ENCODE data around the gene TBRG1.

The TBRG1 gene

GRCh38 chr11:124591430-124591829, 31.2 kb upstream of the TBRG1 start:
- H2AFZ ChIP-seq (ENCODE audit: low read depth), result no peak overlapping the region
- H4K20me1 ChIP-seq (ENCODE audit: insufficient read depth), result no peaks in the 10 kb centered on the region
- H3K27me3 ChIP-seq (ENCODE audit: insufficient read depth, low read depth), result no peaks in the 10 kb centered on the region
- no peak overlapping the region for H3K27ac ChIP-seq
- H3K4me2 ChIP-seq, result no peak overlapping the region
- no peak for TF ChIP-seq CTCF (conservative IDR thresholded peaks at IDR 0.05; ENCODE audit: low read depth, low read length)
- no peak overlapping the region for H3K4me3 ChIP-seq (IDR thresholded peaks at IDR 0.05; ENCODE audit: insufficient read depth, low read depth, low read length)
- H3K36me3 ChIP-seq (ENCODE audit: insufficient read depth), result no peaks in the 10 kb centered on the region
- no peaks in the 10 kb centered on the region for H3K79me2 ChIP-seq (ENCODE audit: insufficient read depth, low read depth)
- no peak overlapping the region for H3K9ac ChIP-seq
- H3K4me1 ChIP-seq (ENCODE audit: low read depth, poor library complexity, severe bottlenecking), result no peaks in the 10 kb centered on the region

GRCh38 chr11:124592627-124593026, 30.0 kb upstream of the TBRG1 start:
- no peaks in the 10 kb centered on the region for H4K20me1 ChIP-seq (ENCODE audit: insufficient read depth)
- no peak overlapping the region for H3K4me2 ChIP-seq
- H3K4me1 ChIP-seq (ENCODE audit: low read depth, poor library complexity, severe bottlenecking), result no peaks in the 10 kb centered on the region
- no peaks in the 10 kb centered on the region for H3K27me3 ChIP-seq (ENCODE audit: insufficient read depth, low read depth)
- no peak overlapping the region for H3K4me3 ChIP-seq (IDR thresholded peaks at IDR 0.05; ENCODE audit: insufficient read depth, low read depth, low read length)
- H3K36me3 ChIP-seq (ENCODE audit: insufficient read depth), result no peaks in the 10 kb centered on the region
- no peaks in the 10 kb centered on the region for H3K79me2 ChIP-seq (ENCODE audit: insufficient read depth, low read depth)
- no peak for TF ChIP-seq CTCF (conservative IDR thresholded peaks at IDR 0.05; ENCODE audit: low read depth, low read length)
- no peak overlapping the region for H3K9ac ChIP-seq
- H2AFZ ChIP-seq (ENCODE audit: low read depth), result no peak overlapping the region
- H3K27ac ChIP-seq, result no peak overlapping the region

GRCh38 chr11:124595302-124595701, 27.4 kb upstream of the TBRG1 start:
- H3K4me2 ChIP-seq, result no peak overlapping the region
- no peaks in the 10 kb centered on the region for H3K27me3 ChIP-seq (ENCODE audit: insufficient read depth, low read depth)
- H3K79me2 ChIP-seq (ENCODE audit: insufficient read depth, low read depth), result no peaks in the 10 kb centered on the region
- H3K36me3 ChIP-seq (ENCODE audit: insufficient read depth), result no peaks in the 10 kb centered on the region
- no peak overlapping the region for H3K4me3 ChIP-seq (IDR thresholded peaks at IDR 0.05; ENCODE audit: insufficient read depth, low read depth, low read length)
- no peaks in the 10 kb centered on the region for H3K4me1 ChIP-seq (ENCODE audit: low read depth, poor library complexity, severe bottlenecking)
- no peak overlapping the region for H2AFZ ChIP-seq (ENCODE audit: low read depth)
- TF ChIP-seq CTCF (conservative IDR thresholded peaks at IDR 0.05; ENCODE audit: low read depth, low read length), result no peak
- H3K27ac ChIP-seq, result no peak overlapping the region
- no peaks in the 10 kb centered on the region for H4K20me1 ChIP-seq (ENCODE audit: insufficient read depth)
- H3K9ac ChIP-seq, result no peak overlapping the region

- Histone ChIP-seq H3K27me3 (ENCODE audit: insufficient read depth, low read depth) (no peaks in the 10 kb centered on the region), H3K4me2 (no peak overlapping the region), H3K4me3 (IDR thresholded peaks at IDR 0.05; ENCODE audit: insufficient read depth, low read depth, low read length) (no peak overlapping the region), H3K9ac (no peak overlapping the region), H3K4me1 (ENCODE audit: low read depth, poor library complexity, severe bottlenecking) (no peaks in the 10 kb centered on the region), H2AFZ (ENCODE audit: low read depth) (no peak overlapping the region), H4K20me1 (ENCODE audit: insufficient read depth) (no peaks in the 10 kb centered on the region), H3K36me3 (ENCODE audit: insufficient read depth) (no peaks in the 10 kb centered on the region), H3K79me2 (ENCODE audit: insufficient read depth, low read depth) (no peaks in the 10 kb centered on the region), H3K27ac (no peak overlapping the region)
- TF ChIP-seq CTCF (conservative IDR thresholded peaks at IDR 0.05; ENCODE audit: low read depth, low read length), result no peak
These were observed 25.0 kb upstream of the TBRG1 start for GRCh38 chr11:124597626-124598025.

Measured in KMS-11 (cell line).